GM13977 (cell line): Measurements from ENCODE around the gene MAP4K1.

Experiments
- DNase-seq: peaks from one replicate; pipeline ENCODE4 v3.0.0; 2012; ENCODE audit warnings: low spot score
- in situ Hi-C: fragments of 300-500 bp; cut with MboI; formaldehyde crosslinking; loops from one replicate; pipeline ENCODE4 v1.12.0; 2022; ENCODE audit warnings: low sequenced_read_pairs, low pct_unique_long_range_greater_than_20kb, mixed read lengths, inconsistent platforms; ENCODE audit not compliant: unreplicated experiment
- TF ChIP-seq, protein P1 (sequence below): IDR thresholded peaks from 2 replicates; pipeline ENCODE4 v1.5.1; 2012; ENCODE audit warnings: mild to moderate bottlenecking, control low read depth; ENCODE audit not compliant: insufficient read depth; ENCODE audit errors: extremely low read depth, missing control alignments

The MAP4K1 gene

DNA sequence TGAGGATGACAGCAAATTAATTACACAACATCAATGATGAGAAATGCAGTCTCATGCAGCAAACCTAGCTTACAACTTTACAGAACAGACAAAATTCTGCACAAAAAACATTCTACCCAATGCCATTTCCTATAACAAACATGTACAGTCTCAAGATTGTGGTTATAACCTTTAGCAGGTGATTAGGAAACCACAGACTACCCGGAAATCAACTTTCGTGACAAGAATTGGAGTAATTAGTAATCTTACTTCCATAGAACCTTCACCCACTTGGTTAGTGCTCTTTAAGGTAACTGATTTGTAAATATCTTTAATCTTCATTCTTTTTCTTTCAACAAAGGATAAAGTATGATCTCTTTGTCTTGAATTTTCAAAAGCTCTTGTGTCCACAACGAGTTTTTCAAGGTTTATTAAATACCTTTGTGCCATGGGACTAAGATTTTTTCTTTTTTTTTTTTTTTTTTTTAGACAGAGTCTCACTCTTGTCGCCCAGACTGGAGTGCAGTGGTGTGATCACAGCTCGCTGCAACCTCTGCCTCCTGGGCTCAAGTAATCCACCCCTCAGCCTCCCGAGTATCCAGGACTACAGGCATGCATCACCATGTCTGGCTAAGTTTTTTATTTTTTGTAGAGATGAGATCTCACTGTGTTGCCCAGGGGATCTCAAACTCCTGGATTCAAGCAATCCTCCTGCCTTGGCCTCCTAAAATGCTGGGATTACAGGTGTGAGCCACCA, 78.8 kb downstream of the MAP4K1 start:
- TF ChIP-seq, protein P1, sequence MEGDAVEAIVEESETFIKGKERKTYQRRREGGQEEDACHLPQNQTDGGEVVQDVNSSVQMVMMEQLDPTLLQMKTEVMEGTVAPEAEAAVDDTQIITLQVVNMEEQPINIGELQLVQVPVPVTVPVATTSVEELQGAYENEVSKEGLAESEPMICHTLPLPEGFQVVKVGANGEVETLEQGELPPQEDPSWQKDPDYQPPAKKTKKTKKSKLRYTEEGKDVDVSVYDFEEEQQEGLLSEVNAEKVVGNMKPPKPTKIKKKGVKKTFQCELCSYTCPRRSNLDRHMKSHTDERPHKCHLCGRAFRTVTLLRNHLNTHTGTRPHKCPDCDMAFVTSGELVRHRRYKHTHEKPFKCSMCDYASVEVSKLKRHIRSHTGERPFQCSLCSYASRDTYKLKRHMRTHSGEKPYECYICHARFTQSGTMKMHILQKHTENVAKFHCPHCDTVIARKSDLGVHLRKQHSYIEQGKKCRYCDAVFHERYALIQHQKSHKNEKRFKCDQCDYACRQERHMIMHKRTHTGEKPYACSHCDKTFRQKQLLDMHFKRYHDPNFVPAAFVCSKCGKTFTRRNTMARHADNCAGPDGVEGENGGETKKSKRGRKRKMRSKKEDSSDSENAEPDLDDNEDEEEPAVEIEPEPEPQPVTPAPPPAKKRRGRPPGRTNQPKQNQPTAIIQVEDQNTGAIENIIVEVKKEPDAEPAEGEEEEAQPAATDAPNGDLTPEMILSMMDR, result no peak
- in situ Hi-C loops, result no loop called here
- DNase-seq, result no peak

DNA sequence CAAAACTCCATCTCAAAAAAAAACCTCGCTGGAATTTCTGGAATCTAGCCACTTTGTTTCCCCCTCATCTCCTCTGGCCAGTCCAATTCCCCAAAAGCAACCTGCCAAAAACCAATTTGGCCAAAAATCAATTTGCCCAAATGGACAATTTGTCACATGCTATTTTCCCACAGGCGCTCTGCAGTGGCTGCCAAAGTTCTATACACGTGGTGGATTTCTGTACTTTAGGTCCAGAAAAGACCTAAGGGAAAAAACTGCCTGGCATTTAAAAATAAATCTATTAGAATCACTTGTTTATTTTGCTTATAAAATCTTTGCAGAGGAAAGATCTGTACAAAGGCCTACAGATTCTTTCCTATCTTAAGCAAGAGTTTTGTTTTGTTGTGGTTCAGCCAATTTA, 79.4 kb downstream of the MAP4K1 start:
- TF ChIP-seq, protein P1, result no peak
- DNase-seq, result no peak
- in situ Hi-C loops, result no loop called here
